Stimulated activated memory B cell treated with anti-CD40 and anti-IgM and Interleukin-4, amounts not matched to agents 10 μg/mL and 1 μg/mL and 100 μg/mL, for 72 hours (primary cell): Measurements from ENCODE around the gene LYPD3.
"Not testable (repeated sequence)": the region's sequence is repeated elsewhere in the genome, so short reads cannot be mapped to it uniquely, and the experiment has no call there.

Experiments used
- ATAC-seq: fragments of 150-1000 bp; cut with Tn5 transposase; 2 replicates; pipeline ENCODE4 v1.10.0; 2021
- H3K27ac Mint-ChIP-seq: one replicate; pipeline ENCODE4 v1.8.0; 2022; ENCODE audit warnings: mild to moderate bottlenecking, mixed read lengths
- H3K27me3 Mint-ChIP-seq: one replicate; pipeline ENCODE4 v1.8.0; 2022; ENCODE audit warnings: mixed read lengths
- H3K36me3 Mint-ChIP-seq: one replicate; pipeline ENCODE4 v1.8.0; 2022; ENCODE audit warnings: mixed read lengths
- H3K4me1 Mint-ChIP-seq: one replicate; pipeline ENCODE4 v1.8.0; 2022; ENCODE audit warnings: mixed read lengths
- H3K4me3 Mint-ChIP-seq: one replicate; pipeline ENCODE4 v1.8.0; 2022; ENCODE audit warnings: mild to moderate bottlenecking, moderate library complexity, mixed read lengths
- H3K9me3 Mint-ChIP-seq: one replicate; pipeline ENCODE4 v1.8.0; 2022; ENCODE audit warnings: mixed read lengths

The LYPD3 gene

GRCh38 chr19:43438291-43439031 is 26.9 kb downstream of the LYPD3 start:
- Mint-ChIP-seq H3K36me3 (no peaks in the 10 kb centered on the region), H3K27me3 (no peaks in the 10 kb centered on the region), H3K4me3 (no peak overlapping the region), H3K27ac (peak overlapping the region; percentile 49), H3K9me3 (peaks cover 2% of the 10 kb centered on the region), H3K4me1 (peaks cover 34% of the 10 kb centered on the region)
- ATAC-seq: no peak

GRCh38 chr19:43437712-43438111 is 27.7 kb downstream of the LYPD3 start:
- ATAC-seq: no peak
- H3K4me1 Mint-ChIP-seq: peaks cover 40% of the 10 kb centered on the region

GRCh38 chr19:43437284-43437683 is 28.1 kb downstream of the LYPD3 start:
- peaks cover 44% of the 10 kb centered on the region for H3K4me1 Mint-ChIP-seq
- ATAC-seq, H3K27ac Mint-ChIP-seq, H3K27me3 Mint-ChIP-seq, H3K4me3 Mint-ChIP-seq, H3K36me3 Mint-ChIP-seq, H3K9me3 Mint-ChIP-seq: not testable (repeated sequence)

More at GRCh38 chr19:43437712-43438111, 27.7 kb downstream of the LYPD3 start:
- Mint-ChIP-seq H3K9me3 (peaks cover 2% of the 10 kb centered on the region), H3K36me3 (no peaks in the 10 kb centered on the region), H3K27me3 (no peaks in the 10 kb centered on the region), H3K4me3 (no peak overlapping the region), H3K27ac (no peak overlapping the region)

DNA sequence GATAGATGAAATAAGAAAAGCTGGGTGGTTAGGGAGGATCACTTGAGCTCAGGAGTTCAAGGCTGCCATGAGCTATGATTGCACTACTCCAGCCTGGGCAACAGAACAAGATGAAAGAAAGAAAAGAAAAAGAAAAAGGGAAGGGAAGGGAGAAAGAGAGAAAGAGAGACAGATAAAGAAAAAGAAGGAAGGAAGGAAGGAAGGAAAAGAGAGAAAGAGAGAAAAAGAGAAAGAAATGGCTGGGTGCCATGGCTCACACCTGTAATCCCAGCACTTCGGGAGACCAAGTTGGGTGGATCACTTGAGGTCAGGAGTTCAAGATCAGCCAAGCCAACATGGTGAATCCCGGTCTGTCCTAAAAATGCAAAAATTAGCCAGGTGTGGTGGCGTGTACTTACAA is 29.6 kb downstream of the LYPD3 start:
- H3K4me1 Mint-ChIP-seq: peaks cover 46% of the 10 kb centered on the region

DNA sequence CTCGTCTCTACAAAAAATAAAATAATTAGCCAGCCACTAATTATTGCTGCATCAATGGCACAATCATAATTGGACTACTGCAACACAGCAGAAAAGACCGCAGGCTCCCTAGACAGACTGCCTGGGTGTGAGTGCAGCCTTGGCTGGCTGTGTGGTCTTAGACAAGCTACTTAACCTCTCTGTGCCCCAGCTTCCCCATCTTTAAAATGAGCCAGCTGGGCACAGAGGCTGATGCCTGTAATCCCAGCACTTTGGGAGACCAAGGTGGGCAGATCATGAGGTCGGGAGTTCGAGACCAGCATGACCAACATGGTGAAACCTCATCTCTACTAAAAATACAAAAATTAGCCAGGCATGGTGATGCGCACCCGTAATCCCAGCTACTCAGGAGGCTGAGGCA is 31.7 kb downstream of the LYPD3 start:
- ATAC-seq: no peak
- H3K36me3 Mint-ChIP-seq: no peaks in the 10 kb centered on the region
- no peaks in the 10 kb centered on the region for H3K27me3 Mint-ChIP-seq
- H3K27ac Mint-ChIP-seq: no peak overlapping the region
- H3K9me3 Mint-ChIP-seq: peaks cover 2% of the 10 kb centered on the region
- peaks cover 42% of the 10 kb centered on the region for H3K4me1 Mint-ChIP-seq
- no peak overlapping the region for H3K4me3 Mint-ChIP-seq

More for the DNA sequence above, 29.6 kb downstream of the LYPD3 start:
- Mint-ChIP-seq H3K36me3 (no peaks in the 10 kb centered on the region), H3K27me3 (no peaks in the 10 kb centered on the region), H3K9me3 (peaks cover 2% of the 10 kb centered on the region), H3K4me3 (no peak overlapping the region), H3K27ac (peak overlapping the region; percentile 25)
- no peak for ATAC-seq

- H3K27me3 Mint-ChIP-seq: no peaks in the 10 kb centered on the region
- H3K27ac Mint-ChIP-seq: no peak overlapping the region
- no peak overlapping the region for H3K4me3 Mint-ChIP-seq
- no peaks in the 10 kb centered on the region for H3K36me3 Mint-ChIP-seq
- H3K9me3 Mint-ChIP-seq: peaks cover 2% of the 10 kb centered on the region
- peaks cover 39% of the 10 kb centered on the region for H3K4me1 Mint-ChIP-seq
- no peak for ATAC-seq
Observed at GRCh38 chr19:43433358-43433673, 32.1 kb downstream of the LYPD3 start.

GRCh38 chr19:43430976-43431375 is 34.4 kb downstream of the LYPD3 start:
- Mint-ChIP-seq H3K36me3 (no peaks in the 10 kb centered on the region), H3K27ac (no peak overlapping the region), H3K27me3 (no peaks in the 10 kb centered on the region), H3K4me3 (no peak overlapping the region), H3K9me3 (peaks cover 2% of the 10 kb centered on the region), H3K4me1 (peaks cover 27% of the 10 kb centered on the region)
- no peak for ATAC-seq

GRCh38 chr19:43430142-43430710 is 35.2 kb downstream of the LYPD3 start:
- peak overlapping the region; percentile 1 for H3K27ac Mint-ChIP-seq

DNA sequence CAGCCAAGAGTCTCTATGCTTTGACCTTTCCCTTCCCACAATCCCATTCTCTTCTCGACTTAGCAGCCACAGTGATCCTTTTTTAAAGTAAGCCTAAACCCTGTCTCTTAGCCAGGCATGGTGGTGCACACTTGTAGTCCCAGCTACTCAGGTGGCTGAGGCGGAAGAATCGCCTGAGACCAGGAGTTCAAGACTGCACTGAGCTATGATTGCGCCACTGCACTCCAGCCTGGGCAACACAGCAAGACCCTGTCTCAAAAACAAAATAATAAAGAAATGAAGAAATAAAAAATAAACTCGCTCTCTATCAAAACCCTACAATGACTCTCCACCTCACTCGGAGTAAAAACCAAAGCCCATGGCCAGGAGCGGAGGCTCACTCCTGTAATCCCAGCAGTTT is 36.0 kb downstream of the LYPD3 start:
- Mint-ChIP-seq H3K4me3 (no peak overlapping the region), H3K9me3 (no peaks in the 10 kb centered on the region), H3K36me3 (no peaks in the 10 kb centered on the region), H3K27ac (peak overlapping the region; percentile 1), H3K4me1 (peaks cover 29% of the 10 kb centered on the region), H3K27me3 (no peaks in the 10 kb centered on the region)
- ATAC-seq: no peak

More at GRCh38 chr19:43430142-43430710, 35.2 kb downstream of the LYPD3 start:
- H3K36me3 Mint-ChIP-seq: no peaks in the 10 kb centered on the region
- no peak overlapping the region for H3K4me3 Mint-ChIP-seq
- peaks cover 27% of the 10 kb centered on the region for H3K4me1 Mint-ChIP-seq
- no peak for ATAC-seq
- no peaks in the 10 kb centered on the region for H3K27me3 Mint-ChIP-seq
- no peaks in the 10 kb centered on the region for H3K9me3 Mint-ChIP-seq

GRCh38 chr19:43425567-43426392 is 39.6 kb downstream of the LYPD3 start:
- Mint-ChIP-seq H3K4me1 (peaks cover 16% of the 10 kb centered on the region), H3K9me3 (no peaks in the 10 kb centered on the region), H3K36me3 (no peaks in the 10 kb centered on the region), H3K4me3 (no peak overlapping the region), H3K27me3 (peaks cover 13% of the 10 kb centered on the region), H3K27ac (no peak overlapping the region)
- ATAC-seq: no peak

DNA sequence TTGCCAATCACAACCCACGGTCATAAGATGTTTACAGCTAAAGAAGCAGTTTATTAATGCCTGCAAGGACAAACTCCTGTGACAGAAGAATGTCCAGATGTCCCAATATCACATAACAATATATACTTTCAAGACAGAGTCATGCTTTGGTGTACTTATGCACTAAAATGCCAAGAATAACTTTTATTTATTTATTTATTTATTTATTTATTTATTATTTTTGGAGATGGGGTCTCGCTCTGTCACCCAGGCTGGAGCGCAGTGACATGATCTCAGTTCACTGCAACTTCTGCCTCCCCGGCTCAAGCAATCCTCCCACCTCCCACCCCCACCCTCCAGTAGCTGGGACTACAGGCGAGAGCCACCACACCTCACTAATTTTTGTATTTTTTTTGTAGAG is 41.6 kb downstream of the LYPD3 start:
- no peak overlapping the region for H3K27ac Mint-ChIP-seq
- ATAC-seq: no peak
- H3K36me3 Mint-ChIP-seq: no peaks in the 10 kb centered on the region
- peaks cover 19% of the 10 kb centered on the region for H3K27me3 Mint-ChIP-seq
- no peaks in the 10 kb centered on the region for H3K9me3 Mint-ChIP-seq
- H3K4me3 Mint-ChIP-seq: no peak overlapping the region
- H3K4me1 Mint-ChIP-seq: peaks cover 8% of the 10 kb centered on the region

- ATAC-seq: no peak
- H3K27ac Mint-ChIP-seq: no peak overlapping the region
- H3K4me1 Mint-ChIP-seq: peaks cover 8% of the 10 kb centered on the region
- H3K36me3 Mint-ChIP-seq: no peaks in the 10 kb centered on the region
- H3K9me3 Mint-ChIP-seq: no peaks in the 10 kb centered on the region
- peaks cover 19% of the 10 kb centered on the region for H3K27me3 Mint-ChIP-seq
- H3K4me3 Mint-ChIP-seq: no peak overlapping the region
Observed at GRCh38 chr19:43422689-43423066, 42.7 kb downstream of the LYPD3 start.

- Mint-ChIP-seq H3K27me3 (peaks cover 19% of the 10 kb centered on the region), H3K36me3 (no peaks in the 10 kb centered on the region), H3K9me3 (no peaks in the 10 kb centered on the region), H3K4me3 (no peak overlapping the region), H3K27ac (no peak overlapping the region), H3K4me1 (peaks cover 8% of the 10 kb centered on the region)
- no peak for ATAC-seq
Observed at GRCh38 chr19:43422000-43422688, 43.3 kb downstream of the LYPD3 start.

- no peaks in the 10 kb centered on the region for H3K36me3 Mint-ChIP-seq
- H3K4me1 Mint-ChIP-seq: peaks cover 8% of the 10 kb centered on the region
- ATAC-seq: no peak
- H3K4me3 Mint-ChIP-seq: no peak overlapping the region
- no peak overlapping the region for H3K27ac Mint-ChIP-seq
- H3K9me3 Mint-ChIP-seq: no peaks in the 10 kb centered on the region
- peaks cover 19% of the 10 kb centered on the region for H3K27me3 Mint-ChIP-seq
Observed at GRCh38 chr19:43420954-43421353, 44.5 kb downstream of the LYPD3 start.

- Mint-ChIP-seq H3K4me3 (no peak overlapping the region), H3K36me3 (no peaks in the 10 kb centered on the region), H3K4me1 (no peaks in the 10 kb centered on the region), H3K9me3 (no peaks in the 10 kb centered on the region), H3K27ac (no peak overlapping the region), H3K27me3 (peaks cover 14% of the 10 kb centered on the region)
- no peak for ATAC-seq
Observed at GRCh38 chr19:43416951-43417623, 48.3 kb downstream of the LYPD3 start.
